Measurements from ENCODE around the gene MAPKAP1. TPM values are rescaled to one million over a fixed set of nuclear protein-coding genes. Genes with fewer than 3 reads are reported as not detected.
"Not testable (repeated sequence)": the region's sequence is repeated elsewhere in the genome, so short reads cannot be mapped to it uniquely, and the experiment has no call there.

MAPKAP1 gene
- total RNA-seq, 4 donors from 2014 or later = 57.6 to 70.2 (median 68.7) TPM

- H3K9me3 ChIP-seq = no peaks in the 10 kb centered on the region
- H3K4me3 ChIP-seq = no peak overlapping the region
- no peak for DNase-seq (ENCODE audit: low spot score in 2 of 2)
- no peak for TF ChIP-seq POLR2A (IDR thresholded peaks at IDR 0.05)
- no peak for TF ChIP-seq EP300 (IDR thresholded peaks at IDR 0.05)
- H3K36me3 ChIP-seq = no peaks in the 10 kb centered on the region
- no peaks in the 10 kb centered on the region for H3K27me3 ChIP-seq
- WGBS = 76% methylated on average over 12 of the region's 12 CpGs
- no peaks in the 10 kb centered on the region for H3K4me1 ChIP-seq
- no peak overlapping the region for H3K27ac ChIP-seq
These were observed 306.0 kb downstream of the MAPKAP1 start for GRCh38 chr9:125400725-125401716.

GRCh38 chr9:125400232-125400631, 306.8 kb downstream of the MAPKAP1 start:
- 96% methylated on average over 8 of the region's 8 CpGs for WGBS
- H3K4me1 ChIP-seq; H3K9me3 ChIP-seq; DNase-seq (ENCODE audit: low spot score in 2 of 2); H3K27ac ChIP-seq; H3K4me3 ChIP-seq; H3K27me3 ChIP-seq; H3K36me3 ChIP-seq: not testable (repeated sequence)

DNA sequence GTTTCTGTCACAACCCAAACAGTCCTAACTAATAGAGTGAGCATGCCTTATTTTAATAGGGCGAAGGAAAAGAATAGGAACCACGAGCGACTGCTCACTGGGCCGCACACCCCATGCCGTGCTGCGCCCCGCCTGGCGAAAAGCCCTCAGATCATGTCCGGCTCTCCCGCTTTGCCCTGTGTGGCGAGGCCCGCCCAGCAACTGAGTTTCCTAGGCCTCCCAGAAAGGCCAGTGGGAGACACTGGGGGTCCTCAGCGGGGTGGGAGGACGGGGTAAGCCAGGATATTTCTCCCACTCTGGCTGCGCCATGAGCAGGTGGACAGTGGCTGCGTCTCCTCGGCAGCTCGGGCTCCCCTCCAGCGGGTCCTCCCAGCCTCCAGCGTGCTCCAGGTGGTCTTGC, 307.3 kb downstream of the MAPKAP1 start:
- no peak for DNase-seq (ENCODE audit: low spot score in 2 of 2)
- Histone ChIP-seq H3K4me1 (no peaks in the 10 kb centered on the region), H3K4me3 (no peak overlapping the region), H3K36me3 (no peaks in the 10 kb centered on the region), H3K27me3 (no peaks in the 10 kb centered on the region), H3K9me3 (no peaks in the 10 kb centered on the region), H3K27ac (no peak overlapping the region)
- 94% methylated on average over 19 of the region's 20 CpGs for WGBS
- TF ChIP-seq POLR2A (IDR thresholded peaks at IDR 0.05) (no peak), EP300 (IDR thresholded peaks at IDR 0.05) (no peak), CTCF (IDR thresholded peaks at IDR 0.05) (no peak), POLR2AphosphoS5 (IDR thresholded peaks at IDR 0.05) (no peak)

DNA sequence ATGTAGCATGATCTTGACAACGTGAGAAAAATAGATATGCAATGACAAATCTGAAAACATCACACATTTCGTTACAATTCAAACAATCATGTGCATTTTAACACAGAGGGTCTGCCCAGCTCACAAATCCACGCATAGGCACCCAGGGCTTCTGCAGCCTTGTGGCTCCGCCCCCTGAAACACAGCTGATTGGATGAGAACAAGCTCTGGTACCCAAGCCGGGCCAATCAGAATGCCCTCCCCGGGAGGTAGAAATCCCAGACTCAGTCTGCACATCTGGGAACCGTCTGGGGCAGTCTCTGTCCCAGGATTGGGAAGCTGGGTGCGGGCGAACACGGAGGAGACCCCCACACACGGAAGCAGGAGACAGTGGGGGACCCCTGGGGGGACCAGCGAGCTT, 307.8 kb downstream of the MAPKAP1 start:
- 93% methylated on average over 6 of the region's 12 CpGs for WGBS
- Histone ChIP-seq H3K9me3 (no peaks in the 10 kb centered on the region), H3K27ac (no peak overlapping the region), H3K4me3 (no peak overlapping the region), H3K27me3 (no peaks in the 10 kb centered on the region), H3K4me1 (no peaks in the 10 kb centered on the region), H3K36me3 (no peaks in the 10 kb centered on the region)
- no peak for DNase-seq (ENCODE audit: low spot score in 2 of 2)
- no peak for TF ChIP-seq EP300 (IDR thresholded peaks at IDR 0.05)
- no peak for TF ChIP-seq POLR2A (IDR thresholded peaks at IDR 0.05)
- no peak for TF ChIP-seq POLR2AphosphoS5 (IDR thresholded peaks at IDR 0.05)
- TF ChIP-seq CTCF (IDR thresholded peaks at IDR 0.05) = no peak

GRCh38 chr9:125398243-125398642, 308.8 kb downstream of the MAPKAP1 start:
- H3K9me3 ChIP-seq = no peaks in the 10 kb centered on the region
- no peak for DNase-seq (ENCODE audit: low spot score in 2 of 2)
- no peak overlapping the region for H3K4me3 ChIP-seq
- H3K27ac ChIP-seq = no peak overlapping the region
- 91% methylated on average over 1 of the region's 1 CpG for WGBS
- H3K27me3 ChIP-seq = no peaks in the 10 kb centered on the region
- TF ChIP-seq CTCF (IDR thresholded peaks at IDR 0.05) (no peak), POLR2AphosphoS5 (IDR thresholded peaks at IDR 0.05) (no peak), EP300 (IDR thresholded peaks at IDR 0.05) (no peak), POLR2A (IDR thresholded peaks at IDR 0.05) (no peak)
- no peaks in the 10 kb centered on the region for H3K36me3 ChIP-seq
- H3K4me1 ChIP-seq = no peaks in the 10 kb centered on the region

- Histone ChIP-seq H3K36me3 (no peaks in the 10 kb centered on the region), H3K27ac (no peak overlapping the region), H3K9me3 (no peaks in the 10 kb centered on the region), H3K4me1 (no peaks in the 10 kb centered on the region), H3K27me3 (no peaks in the 10 kb centered on the region), H3K4me3 (no peak overlapping the region)
- TF ChIP-seq CTCF (IDR thresholded peaks at IDR 0.05) (no peak), POLR2A (IDR thresholded peaks at IDR 0.05) (no peak), EP300 (IDR thresholded peaks at IDR 0.05) (no peak), POLR2AphosphoS5 (IDR thresholded peaks at IDR 0.05) (no peak)
- 71% methylated on average over 11 of the region's 11 CpGs for WGBS
- DNase-seq (ENCODE audit: low spot score in 2 of 2) = no peak
These were observed 309.3 kb downstream of the MAPKAP1 start for GRCh38 chr9:125397736-125398135.

Measured in suprapubic skin (tissue), 4 donors.